ENCODE results near the gene UPP2. TPM values are rescaled to one million over a fixed set of nuclear protein-coding genes. Genes with fewer than 3 reads are reported as not detected.

UPP2 gene
- total and polyA plus RNA-seq, 9 of the 15 experiments (the other 6 are each of a cell fraction or from before 2014, with no cell fraction given): not detected

- TF ChIP-seq MAFG (tag; conservative IDR thresholded peaks at IDR 0.05): peak; percentile 94
These were observed 18.4 kb downstream of the UPP2 start (continued) for GRCh38 chr2:158120102-158120501.

- Histone ChIP-seq H3K79me2 (ENCODE audit: control insufficient read depth, insufficient read depth, low read length) (no peaks in the 10 kb centered on the region), H3K9me1 (ENCODE audit: control insufficient read depth, insufficient read depth, low read length) (no peaks in the 10 kb centered on the region), H4K20me1 (replicated peaks; ENCODE audit: control insufficient read depth, insufficient read depth, low read length) (no peaks in the 10 kb centered on the region), H3K27me3 (ENCODE audit: control insufficient read depth in 2 of 2, insufficient read depth in 2 of 2, low read length in 2 of 2) (peaks cover 5 to 32% of the 10 kb centered on the region in 2 experiments; a peak in 4 of 5 replicates), H3K36me3 (ENCODE audit: control insufficient read depth, insufficient read depth, low read length) (no peaks in the 10 kb centered on the region), H3K9ac (ENCODE audit: insufficient read depth in 1 of 2, low read depth in 2 of 2, low read length in 2 of 2) (no peak overlapping the region), H2AFZ (ENCODE audit: low read depth, low read length) (no peak overlapping the region), H3K27ac (ENCODE audit: extremely low read depth, low read depth, low read length) (no peak overlapping the region), H3K4me3 (no peak overlapping the region), H3K9me3 (replicated peaks; ENCODE audit: control insufficient read depth, insufficient read depth, low read depth, low read length) (no peaks in the 10 kb centered on the region), H3K4me1 (replicated peaks in 1 of 2; ENCODE audit: control insufficient read depth in 2 of 2, insufficient read depth in 2 of 2, low read length in 2 of 2) (no peaks in the 10 kb centered on the region), H3K4me2 (ENCODE audit: insufficient read depth, low read length) (no peak overlapping the region)
- no peak for DNase-seq (ENCODE audit: extremely low read depth in 1 of 4, low spot score in 3 of 4)
- BruUV-seq (replicated peaks): no TSS peak
- in situ Hi-C loops (cut with MboI) (no loop called here), intact Hi-C loops (cut with micrococcal nuclease) (no loop called here)
- TF ChIP-seq ZFPM2 (CRISPR knock-in tag; IDR thresholded peaks at IDR 0.05): no peak
- ChIA-PET POLR2A (no interaction called here), CTCF (ENCODE audit: low intra/inter-chr PET ratio) (no interaction called here)
- no peak for FAIRE-seq
- no peak for ATAC-seq
- 4% methylated on average over 8 of the region's 8 CpGs for WGBS (ENCODE audit: insufficient coverage, low coverage, missing lambda C conversion rate)
These were observed 19.3 kb downstream of the UPP2 start for GRCh38 chr2:158120664-158121641.

GRCh38 chr2:158124896-158125295 lies 23.2 kb downstream of the UPP2 start:
- no peak overlapping the region for H3K4me2 ChIP-seq (ENCODE audit: insufficient read depth, low read length)
- H3K4me1 ChIP-seq (replicated peaks in 1 of 2; ENCODE audit: control insufficient read depth in 2 of 2, insufficient read depth in 2 of 2, low read length in 2 of 2): no peaks in the 10 kb centered on the region
- CTCF ChIA-PET (ENCODE audit: low intra/inter-chr PET ratio): no interaction called here
- no peaks in the 10 kb centered on the region for H3K79me2 ChIP-seq (ENCODE audit: control insufficient read depth, insufficient read depth, low read length)
- FAIRE-seq (no peak), DNase-seq (ENCODE audit: extremely low read depth in 1 of 4, low spot score in 3 of 4) (no peak), ATAC-seq (no peak)
- in situ Hi-C loops (cut with MboI): no loop called here
- no peak overlapping the region for H2AFZ ChIP-seq (ENCODE audit: low read depth, low read length)
- WGBS (ENCODE audit: insufficient coverage, low coverage, missing lambda C conversion rate): 0% methylated on average over 2 of the region's 2 CpGs
- no peaks in the 10 kb centered on the region for H3K9me3 ChIP-seq (replicated peaks; ENCODE audit: control insufficient read depth, insufficient read depth, low read depth, low read length)
- H3K9ac ChIP-seq (ENCODE audit: insufficient read depth in 1 of 2, low read depth in 2 of 2, low read length in 2 of 2): no peak overlapping the region
- no peaks in the 10 kb centered on the region for H3K36me3 ChIP-seq (ENCODE audit: control insufficient read depth, insufficient read depth, low read length)
- peaks cover 9 to 31% of the 10 kb centered on the region in 2 experiments; a peak in 4 of 5 replicates for H3K27me3 ChIP-seq (ENCODE audit: control insufficient read depth in 2 of 2, insufficient read depth in 2 of 2, low read length in 2 of 2)
- no peak overlapping the region for H3K4me3 ChIP-seq
- no peaks in the 10 kb centered on the region for H3K9me1 ChIP-seq (ENCODE audit: control insufficient read depth, insufficient read depth, low read length)
- intact Hi-C loops (cut with micrococcal nuclease): no loop called here
- no peak overlapping the region for H3K27ac ChIP-seq (ENCODE audit: extremely low read depth, low read depth, low read length)
- POLR2A ChIA-PET: no interaction called here
- H4K20me1 ChIP-seq (replicated peaks; ENCODE audit: control insufficient read depth, insufficient read depth, low read length): no peaks in the 10 kb centered on the region
- BruUV-seq (replicated peaks): no TSS peak
- TF ChIP-seq SOX6 (IDR thresholded peaks at IDR 0.05) (no peak), ZNF584 (CRISPR knock-in tag; IDR thresholded peaks at IDR 0.05; ENCODE audit: low read depth) (no peak), TRIM24 (IDR thresholded peaks at IDR 0.05) (no peak), MIER1 (IDR thresholded peaks at IDR 0.05; ENCODE audit: low read depth) (no peak), TEAD2 (tag; IDR thresholded peaks at IDR 0.05) (no peak), KLF6 (CRISPR knock-in tag; IDR thresholded peaks at IDR 0.05; ENCODE audit: borderline replicate concordance) (no peak), MYC (IDR thresholded peaks at IDR 0.05; ENCODE audit: low read depth, low read length) (no peak), MYC (CRISPR knock-in tag; IDR thresholded peaks at IDR 0.05; ENCODE audit: borderline replicate concordance, low read depth) (no peak), E4F1 (CRISPR knock-in tag; IDR thresholded peaks at IDR 0.05; ENCODE audit: borderline replicate concordance) (no peak), CBFA2T3 (IDR thresholded peaks at IDR 0.05) (no peak), GABPA (tag; conservative IDR thresholded peaks at IDR 0.05; ENCODE audit: low read depth) (no peak)

All from K562 (cell line).